ENCODE measurements around the gene ELAC1. TPM values are rescaled to one million over a fixed set of nuclear protein-coding genes. Genes with fewer than 3 reads are reported as not detected.
A peak's percentile ranks its signal among the peaks of the same experiment; 100 is the strongest.

Gene ELAC1, protein sequence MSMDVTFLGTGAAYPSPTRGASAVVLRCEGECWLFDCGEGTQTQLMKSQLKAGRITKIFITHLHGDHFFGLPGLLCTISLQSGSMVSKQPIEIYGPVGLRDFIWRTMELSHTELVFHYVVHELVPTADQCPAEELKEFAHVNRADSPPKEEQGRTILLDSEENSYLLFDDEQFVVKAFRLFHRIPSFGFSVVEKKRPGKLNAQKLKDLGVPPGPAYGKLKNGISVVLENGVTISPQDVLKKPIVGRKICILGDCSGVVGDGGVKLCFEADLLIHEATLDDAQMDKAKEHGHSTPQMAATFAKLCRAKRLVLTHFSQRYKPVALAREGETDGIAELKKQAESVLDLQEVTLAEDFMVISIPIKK
- total RNA-seq (2014; rRNA removed) (1.7 and 4.4 TPM in 2 replicates), Bru-seq, nascent RNA (percentile 62 among the genes with signal in this experiment), BruChase-seq, experiment 1, labeled RNA remaining after a 6-hour chase (percentile 77 among the genes with signal in this experiment), BruChase-seq, experiment 2, labeled RNA remaining after a 2-hour chase (percentile 77 among the genes with signal in this experiment)
- long read RNA-seq, transcript ELAC1-201 (4 exons, 2,235 nt), result major isoform, 10 of 11 reads
- long read RNA-seq, partial matches to known transcripts, result 0 of 11 reads
- long read RNA-seq, other reads (novel, unspliced or antisense), result 1 of 11 reads

DNA sequence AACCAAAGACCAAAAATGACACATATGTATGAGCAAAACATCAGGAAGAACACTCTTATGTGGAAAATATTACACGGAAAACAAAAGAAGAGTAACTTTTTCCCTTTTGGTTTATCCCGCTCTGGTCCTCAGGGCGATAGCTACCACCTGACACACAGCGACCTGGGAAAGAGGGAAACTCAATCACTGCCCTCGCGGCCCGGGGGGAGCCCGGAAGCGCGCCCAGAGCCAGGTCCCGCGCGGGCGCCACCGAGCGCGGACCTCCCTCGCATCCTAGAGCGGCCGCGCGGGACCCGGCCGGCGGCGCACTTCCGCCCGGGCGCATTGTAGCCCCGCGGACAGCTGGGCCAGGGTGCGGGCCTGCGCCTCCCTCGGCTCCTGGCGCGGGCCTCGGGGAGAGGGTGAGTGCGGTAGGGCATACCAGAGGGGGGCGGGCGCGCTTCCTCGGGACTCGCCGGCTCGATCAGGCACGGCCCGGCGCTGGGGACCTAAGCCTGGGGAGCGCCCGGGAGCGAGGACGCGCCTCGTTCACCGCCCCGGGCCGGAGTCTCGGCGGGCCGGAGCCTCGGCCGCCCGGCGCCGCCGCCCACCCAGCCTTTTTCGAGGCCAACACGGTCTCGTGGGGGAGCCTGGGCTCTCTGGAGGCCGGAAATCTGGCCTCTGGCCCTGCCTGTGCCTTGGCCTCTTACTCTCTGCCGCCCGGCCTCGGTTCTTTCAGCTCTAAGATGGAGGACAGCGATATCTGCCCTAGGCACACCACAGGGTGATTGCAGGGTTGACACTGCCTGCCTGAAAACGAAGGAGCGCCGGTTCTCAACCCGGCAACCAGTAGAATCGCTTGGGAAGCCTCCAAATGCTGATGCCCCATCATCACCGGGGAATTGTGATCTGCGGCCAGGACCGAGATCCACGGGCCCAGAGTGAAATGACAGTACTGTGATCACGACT is at the start of gene ELAC1:
Gene ELAC1, plus strand, starts transcription at position 327 of the 948 bp plus-strand sequence. CDS start 6,365 bp downstream, outside the sequence.
- ATAC-seq (peak; percentile 94), DNase-seq (peak; percentile 65)
- H3K9ac ChIP-seq (ENCODE audit: low read length), result peak within 1 kb of the TSS; percentile 95
- H3K27me3 ChIP-seq (ENCODE audit: low read length), result no peaks in the 10 kb centered on the region
- no peaks in the 10 kb centered on the region for H3K36me3 ChIP-seq (ENCODE audit: low read depth, low read length)
- H3K79me2 ChIP-seq (ENCODE audit: low read length), result peaks cover 14% of the 10 kb centered on the region
- TF ChIP-seq, protein P1, sequence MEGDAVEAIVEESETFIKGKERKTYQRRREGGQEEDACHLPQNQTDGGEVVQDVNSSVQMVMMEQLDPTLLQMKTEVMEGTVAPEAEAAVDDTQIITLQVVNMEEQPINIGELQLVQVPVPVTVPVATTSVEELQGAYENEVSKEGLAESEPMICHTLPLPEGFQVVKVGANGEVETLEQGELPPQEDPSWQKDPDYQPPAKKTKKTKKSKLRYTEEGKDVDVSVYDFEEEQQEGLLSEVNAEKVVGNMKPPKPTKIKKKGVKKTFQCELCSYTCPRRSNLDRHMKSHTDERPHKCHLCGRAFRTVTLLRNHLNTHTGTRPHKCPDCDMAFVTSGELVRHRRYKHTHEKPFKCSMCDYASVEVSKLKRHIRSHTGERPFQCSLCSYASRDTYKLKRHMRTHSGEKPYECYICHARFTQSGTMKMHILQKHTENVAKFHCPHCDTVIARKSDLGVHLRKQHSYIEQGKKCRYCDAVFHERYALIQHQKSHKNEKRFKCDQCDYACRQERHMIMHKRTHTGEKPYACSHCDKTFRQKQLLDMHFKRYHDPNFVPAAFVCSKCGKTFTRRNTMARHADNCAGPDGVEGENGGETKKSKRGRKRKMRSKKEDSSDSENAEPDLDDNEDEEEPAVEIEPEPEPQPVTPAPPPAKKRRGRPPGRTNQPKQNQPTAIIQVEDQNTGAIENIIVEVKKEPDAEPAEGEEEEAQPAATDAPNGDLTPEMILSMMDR (conservative IDR thresholded peaks at IDR 0.05; ENCODE audit: low read depth, low read length), result no peak
- TF ChIP-seq EZH2 (IDR thresholded peaks at IDR 0.05; ENCODE audit: low read length, unreplicated experiment) (no peak), EZH2phosphoT487 (IDR thresholded peaks at IDR 0.05; ENCODE audit: borderline replicate concordance, low read length) (no peak)
- no peaks in the 10 kb centered on the region for H3K9me2 ChIP-seq (replicated peaks; ENCODE audit: low read length)
- no peaks in the 10 kb centered on the region for H3F3A ChIP-seq (ENCODE audit: low read length, unreplicated experiment)
- H3K27ac ChIP-seq (ENCODE audit: low read length), result peak within 1 kb of the TSS; percentile 45
- BruUV-seq (replicated peaks), result no TSS peak
- ChIA-PET POLR2A (ENCODE audit: unreplicated experiment) (no interaction called here), CTCF (no interaction called here)
- H4K20me1 ChIP-seq (ENCODE audit: low read length), result no peaks in the 10 kb centered on the region
- H3K4me3 ChIP-seq (ENCODE audit: low read length), result peak within 1 kb of the TSS; percentile 78
- intact Hi-C loops (cut with micrococcal nuclease), result loop anchor here (1.0 to 5.0 kb wide), 2 partner anchors 62 to 91 kb away; partner anchors contain the start of genes ME2 and SMAD4
- no peaks in the 10 kb centered on the region for H3K9me3 ChIP-seq (ENCODE audit: low read length)
- peaks cover 17% of the 10 kb centered on the region for H3K4me1 ChIP-seq (ENCODE audit: insufficient read depth, low read length)
- H3K4me2 ChIP-seq (ENCODE audit: low read length), result peak within 1 kb of the TSS; percentile 87
- H2AFZ ChIP-seq (ENCODE audit: low read length), result peak within 1 kb of the TSS; percentile 91

DNA sequence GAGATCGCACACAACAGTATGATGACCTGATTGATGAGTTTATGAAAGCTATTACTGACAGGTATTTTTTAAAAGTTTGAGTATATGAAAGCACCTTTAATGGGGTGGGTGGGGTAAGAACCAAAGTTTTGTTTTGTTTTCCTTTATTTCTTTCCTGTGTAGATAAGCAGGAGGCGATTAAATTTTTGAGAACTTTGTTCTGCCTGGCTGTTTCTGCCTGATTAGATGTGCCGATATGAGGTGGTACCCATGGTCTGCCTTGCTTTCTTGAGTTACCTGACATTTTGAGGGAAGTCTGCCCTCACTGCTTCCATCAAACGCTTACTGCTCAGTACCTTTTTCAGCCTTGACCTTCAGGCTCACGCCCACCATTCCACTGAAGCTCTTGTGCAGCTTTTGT is 49.7 kb upstream of the ELAC1 start:
- CTCF ChIA-PET, result no interaction called here
- Histone ChIP-seq H4K20me1 (ENCODE audit: low read length) (no peaks in the 10 kb centered on the region), H3K79me2 (ENCODE audit: low read length) (no peaks in the 10 kb centered on the region), H2AFZ (ENCODE audit: low read length) (no peak overlapping the region), H3K4me1 (ENCODE audit: insufficient read depth, low read length) (peaks cover 8% of the 10 kb centered on the region; the same call in 1 of the 2 replicates), H3K27ac (ENCODE audit: low read length) (no peak overlapping the region), H3K4me3 (ENCODE audit: low read length) (no peak overlapping the region), H3F3A (ENCODE audit: low read length, unreplicated experiment) (no peaks in the 10 kb centered on the region), H3K9me3 (ENCODE audit: low read length) (no peaks in the 10 kb centered on the region), H3K9me2 (replicated peaks; ENCODE audit: low read length) (no peaks in the 10 kb centered on the region), H3K36me3 (ENCODE audit: low read depth, low read length) (no peaks in the 10 kb centered on the region), H3K27me3 (ENCODE audit: low read length) (no peaks in the 10 kb centered on the region), H3K4me2 (ENCODE audit: low read length) (no peak overlapping the region), H3K9ac (ENCODE audit: low read length) (no peak overlapping the region)
- TF ChIP-seq, protein P1 (conservative IDR thresholded peaks at IDR 0.05; ENCODE audit: low read depth, low read length), result no peak
- TF ChIP-seq EZH2 (IDR thresholded peaks at IDR 0.05; ENCODE audit: low read length, unreplicated experiment) (no peak), EZH2phosphoT487 (IDR thresholded peaks at IDR 0.05; ENCODE audit: borderline replicate concordance, low read length) (no peak)
- no peak for ATAC-seq
- no peak for DNase-seq
- intact Hi-C loops (cut with micrococcal nuclease), result no loop called here
- BruUV-seq (replicated peaks), result no TSS peak
- POLR2A ChIA-PET (ENCODE audit: unreplicated experiment), result no interaction called here

All from PC-3 (cell line).